K562 (cell line): ENCODE data around the gene THSD8. TPM values are rescaled to one million over a fixed set of nuclear protein-coding genes. Genes with fewer than 3 reads are reported as not detected.

ENCODE experiments used
- ATF1 ChIP-seq, 2 experiments: fragments of 450-650 bp in 1 of 2; IDR thresholded peaks; 2 replicates each; pipeline ENCODE4 v1.6.1; 2016; ENCODE audit warnings: missing compliant biosample characterization in 1 of 2, missing genetic modification characterization in 1 of 2
- BRD9 ChIP-seq: fragments of 450-650 bp; IDR thresholded peaks from 2 replicates; pipeline ENCODE4 v1.6.1; 2018; ENCODE audit warnings: low read depth; ENCODE audit not compliant: partially characterized antibody
- CSDE1 ChIP-seq, 2 experiments: fragments of 450-650 bp; IDR thresholded peaks; 2 replicates each; pipeline ENCODE4 v1.6.1; 2016; ENCODE audit warnings: mild to moderate bottlenecking in 1 of 2
- DDX20 ChIP-seq: fragments of 450-650 bp; IDR thresholded peaks from 2 replicates; pipeline ENCODE4 v1.6.1; 2016; ENCODE audit warnings: missing genetic modification characterization, low read depth, mild to moderate bottlenecking, missing compliant biosample characterization, moderate library complexity
- FOXJ2 ChIP-seq: fragments of 200-800 bp; sonication (Bioruptor generic); IDR thresholded peaks from 2 replicates; pipeline ENCODE4 v1.6.1; 2016; ENCODE audit warnings: missing genetic modification characterization, missing compliant biosample characterization
- ILF3 ChIP-seq: fragments of 450-650 bp; IDR thresholded peaks from 2 replicates; pipeline ENCODE4 v1.6.1; 2018; ENCODE audit warnings: antibody characterized with exemption, mild to moderate bottlenecking, moderate library complexity, borderline replicate concordance
- L3MBTL2 ChIP-seq: fragments of 450-650 bp; IDR thresholded peaks from 2 replicates; pipeline ENCODE4 v1.6.1; 2016; ENCODE audit warnings: mild to moderate bottlenecking, moderate library complexity
- MTF1 ChIP-seq: fragments of 250-450 bp; sonication (Bioruptor Pico); IDR thresholded peaks from 2 replicates; pipeline ENCODE4 v1.9.0; 2021; ENCODE audit warnings: moderate library complexity, mild to moderate bottlenecking, inconsistent platforms, borderline replicate concordance
- NCOA1 ChIP-seq: fragments of 450-650 bp; IDR thresholded peaks from 2 replicates; pipeline ENCODE4 v1.6.1; 2016; ENCODE audit warnings: low read depth
- NFRKB ChIP-seq: fragments of 450-650 bp; IDR thresholded peaks from 2 replicates; pipeline ENCODE4 v1.6.1; 2016; ENCODE audit warnings: low read depth
- NFYB ChIP-seq: IDR thresholded peaks from 2 replicates; pipeline ENCODE4 v1.6.1; 2011; ENCODE audit warnings: mild to moderate bottlenecking, moderate library complexity; ENCODE audit not compliant: insufficient read length; ENCODE audit errors: extremely low read depth
- NR1H2 ChIP-seq: sonication (generic); formaldehyde crosslinking; IDR thresholded peaks from 2 replicates; pipeline ENCODE4 v1.4.0; 2020; ENCODE audit warnings: mild to moderate bottlenecking, missing genetic modification reagents
- SMAD3 ChIP-seq: fragments of 450-650 bp; formaldehyde crosslinking; conservative IDR thresholded peaks from 2 replicates; pipeline ENCODE4 v1.4.0; 2020; ENCODE audit warnings: mild to moderate bottlenecking
- ZNF274 ChIP-seq: IDR thresholded peaks from 2 replicates; pipeline ENCODE4 v1.6.1; 2011; ENCODE audit warnings: low read depth, mild to moderate bottlenecking, low read length, moderate library complexity, borderline replicate concordance
- ZNF717 ChIP-seq: fragments of 250-450 bp; sonication (Bioruptor Pico); IDR thresholded peaks from 2 replicates; pipeline ENCODE4 v1.5.0; 2021
- ZZZ3 ChIP-seq: fragments of 450-650 bp; IDR thresholded peaks from 2 replicates; pipeline ENCODE4 v1.6.1; 2016; ENCODE audit warnings: antibody characterized with exemption, mild to moderate bottlenecking, moderate library complexity
- polyA plus RNA-seq, 8 experiments: library from polyadenylated mRNA; depleted of rRNA in 4 of 8; stranded (reverse) in 5 of 8; unstranded in 3 of 8; fragments of >200 nt; fragmentation: Nextera tagmentation in 2 of 8; fragmentation: Illumina TruSeq in 1 of 8; extraction: Ambion mirVana in 2 of 8; extraction: Trizol in 1 of 8; gene quantifications; 2 replicates each; pipeline versions ENCODE4 v1.2.1 to v1.2.3, GENCODE V29; 2011 to 2014; ENCODE audit warnings: inconsistent platforms in 1 of 8, missing spikeins in 1 of 8
- total RNA-seq, 7 experiments: library from RNA; depleted of rRNA in 6 of 7; stranded (reverse); fragments of >200 nt in 6 of 7; fragmentation: Illumina TruSeq in 2 of 7; extraction: Trizol in 2 of 7; gene quantifications; 2 replicates each; pipeline versions ENCODE4 v1.2.1 to v1.2.3, GENCODE V29; 2011 to 2021; ENCODE audit warnings: low replicate concordance in 1 of 7
- TF ChIP-seq, protein P1 (sequence below), 2 experiments: fragments of 250-450 bp in 1 of 2; fragments of 450-650 bp in 1 of 2; sonication (Bioruptor Pico) in 1 of 2; IDR thresholded peaks; 2 replicates each; pipeline versions ENCODE4 v1.6.1 to v1.8.0; 2016 to 2021; ENCODE audit warnings: mild to moderate bottlenecking in 2 of 2, moderate library complexity in 2 of 2, missing compliant biosample characterization in 1 of 2, missing genetic modification characterization in 1 of 2
- TF ChIP-seq, protein P2 (sequence below): fragments of 200-800 bp; sonication (Bioruptor generic); IDR thresholded peaks from 2 replicates; pipeline ENCODE4 v1.6.1; 2017; ENCODE audit warnings: missing genetic modification characterization, missing compliant biosample characterization
- TF ChIP-seq, protein P3 (sequence below): fragments of 450-650 bp; formaldehyde crosslinking; conservative IDR thresholded peaks from 2 replicates; pipeline ENCODE4 v1.4.0; 2022; ENCODE audit warnings: mild to moderate bottlenecking, missing genetic modification characterization
- TF ChIP-seq, protein P4 (sequence below): IDR thresholded peaks from 2 replicates; pipeline ENCODE4 v1.6.1; 2016; ENCODE audit warnings: missing genetic modification characterization, missing compliant biosample characterization
- TF ChIP-seq, protein P5 (sequence below): fragments of 450-650 bp; IDR thresholded peaks from 2 replicates; pipeline ENCODE4 v1.6.1; 2016; ENCODE audit warnings: borderline replicate concordance

Gene THSD8
- total and polyA plus RNA-seq, 9 of the 15 experiments (the other 6 are each of a cell fraction or from before 2014, with no cell fraction given): 8.4 to 42.4 (median 19.9) TPM; not detected in 2

DNA sequence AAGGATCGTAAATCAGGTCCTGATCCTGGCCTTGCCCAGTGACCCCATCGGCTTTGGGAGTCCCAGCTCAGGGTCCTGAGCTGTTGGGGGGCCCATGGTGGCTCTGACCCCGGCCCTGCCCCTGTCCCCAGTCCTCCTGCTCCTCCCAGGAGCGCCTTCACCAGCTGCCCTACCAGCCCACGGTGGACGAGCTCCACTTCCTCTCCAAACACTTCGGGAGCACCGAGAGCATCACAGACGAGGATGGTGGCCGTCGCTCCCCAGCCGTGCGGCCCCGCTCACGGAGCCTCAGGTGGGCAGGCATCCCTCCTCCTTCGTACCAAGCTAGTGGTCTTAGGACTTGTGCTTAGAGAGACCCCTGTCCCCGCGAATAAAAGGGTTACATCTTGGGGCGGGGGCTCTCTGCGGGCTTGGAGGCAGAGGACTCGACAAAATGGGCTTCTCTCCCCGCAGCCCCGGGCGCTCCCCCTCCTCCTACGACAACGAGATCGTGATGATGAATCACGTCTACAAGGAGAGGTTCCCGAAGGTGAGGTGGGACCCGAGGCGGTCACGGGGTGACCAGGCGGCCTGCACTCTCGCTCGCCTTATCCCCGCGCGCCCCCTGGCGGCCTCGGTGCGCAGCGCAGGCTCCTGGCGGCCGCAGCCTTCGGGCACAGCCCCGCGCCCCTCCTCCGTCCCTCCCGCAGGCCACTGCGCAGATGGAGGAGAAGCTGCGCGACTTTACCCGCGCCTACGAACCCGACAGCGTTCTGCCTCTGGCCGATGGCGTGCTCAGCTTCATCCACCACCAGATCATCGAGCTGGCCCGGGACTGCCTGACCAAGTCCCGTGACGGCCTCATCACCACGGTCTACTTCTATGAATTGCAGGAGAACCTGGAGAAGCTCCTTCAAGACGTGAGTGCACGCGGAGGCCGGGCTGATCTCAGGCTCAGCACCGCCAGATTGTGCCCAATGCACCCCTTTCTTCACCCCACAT lies 45.6 kb downstream of the THSD8 start (continued):
- no peak for TF ChIP-seq NCOA1
- TF ChIP-seq NR1H2 (CRISPR knock-in tag): no peak
- no peak for TF ChIP-seq NFYB
- no peak for TF ChIP-seq SMAD3
- TF ChIP-seq ZNF717 (CRISPR knock-in tag): no peak
- no peak for TF ChIP-seq BRD9
- TF ChIP-seq, protein P1, sequence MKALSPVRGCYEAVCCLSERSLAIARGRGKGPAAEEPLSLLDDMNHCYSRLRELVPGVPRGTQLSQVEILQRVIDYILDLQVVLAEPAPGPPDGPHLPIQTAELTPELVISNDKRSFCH (CRISPR knock-in tag; IDR thresholded peaks at IDR 0.05): no peak
- TF ChIP-seq, protein P1 (tag; IDR thresholded peaks at IDR 0.05): no peak
- TF ChIP-seq, protein P2, sequence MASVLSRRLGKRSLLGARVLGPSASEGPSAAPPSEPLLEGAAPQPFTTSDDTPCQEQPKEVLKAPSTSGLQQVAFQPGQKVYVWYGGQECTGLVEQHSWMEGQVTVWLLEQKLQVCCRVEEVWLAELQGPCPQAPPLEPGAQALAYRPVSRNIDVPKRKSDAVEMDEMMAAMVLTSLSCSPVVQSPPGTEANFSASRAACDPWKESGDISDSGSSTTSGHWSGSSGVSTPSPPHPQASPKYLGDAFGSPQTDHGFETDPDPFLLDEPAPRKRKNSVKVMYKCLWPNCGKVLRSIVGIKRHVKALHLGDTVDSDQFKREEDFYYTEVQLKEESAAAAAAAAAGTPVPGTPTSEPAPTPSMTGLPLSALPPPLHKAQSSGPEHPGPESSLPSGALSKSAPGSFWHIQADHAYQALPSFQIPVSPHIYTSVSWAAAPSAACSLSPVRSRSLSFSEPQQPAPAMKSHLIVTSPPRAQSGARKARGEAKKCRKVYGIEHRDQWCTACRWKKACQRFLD (CRISPR knock-in tag): no peak
- no peak for TF ChIP-seq DDX20 (tag)
- no peak for TF ChIP-seq CSDE1 (IDR thresholded peaks at IDR 0.05)
- TF ChIP-seq MTF1: no peak
- TF ChIP-seq, protein P3, sequence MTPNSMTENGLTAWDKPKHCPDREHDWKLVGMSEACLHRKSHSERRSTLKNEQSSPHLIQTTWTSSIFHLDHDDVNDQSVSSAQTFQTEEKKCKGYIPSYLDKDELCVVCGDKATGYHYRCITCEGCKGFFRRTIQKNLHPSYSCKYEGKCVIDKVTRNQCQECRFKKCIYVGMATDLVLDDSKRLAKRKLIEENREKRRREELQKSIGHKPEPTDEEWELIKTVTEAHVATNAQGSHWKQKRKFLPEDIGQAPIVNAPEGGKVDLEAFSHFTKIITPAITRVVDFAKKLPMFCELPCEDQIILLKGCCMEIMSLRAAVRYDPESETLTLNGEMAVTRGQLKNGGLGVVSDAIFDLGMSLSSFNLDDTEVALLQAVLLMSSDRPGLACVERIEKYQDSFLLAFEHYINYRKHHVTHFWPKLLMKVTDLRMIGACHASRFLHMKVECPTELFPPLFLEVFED (CRISPR knock-in tag): no peak
- TF ChIP-seq, protein P4, sequence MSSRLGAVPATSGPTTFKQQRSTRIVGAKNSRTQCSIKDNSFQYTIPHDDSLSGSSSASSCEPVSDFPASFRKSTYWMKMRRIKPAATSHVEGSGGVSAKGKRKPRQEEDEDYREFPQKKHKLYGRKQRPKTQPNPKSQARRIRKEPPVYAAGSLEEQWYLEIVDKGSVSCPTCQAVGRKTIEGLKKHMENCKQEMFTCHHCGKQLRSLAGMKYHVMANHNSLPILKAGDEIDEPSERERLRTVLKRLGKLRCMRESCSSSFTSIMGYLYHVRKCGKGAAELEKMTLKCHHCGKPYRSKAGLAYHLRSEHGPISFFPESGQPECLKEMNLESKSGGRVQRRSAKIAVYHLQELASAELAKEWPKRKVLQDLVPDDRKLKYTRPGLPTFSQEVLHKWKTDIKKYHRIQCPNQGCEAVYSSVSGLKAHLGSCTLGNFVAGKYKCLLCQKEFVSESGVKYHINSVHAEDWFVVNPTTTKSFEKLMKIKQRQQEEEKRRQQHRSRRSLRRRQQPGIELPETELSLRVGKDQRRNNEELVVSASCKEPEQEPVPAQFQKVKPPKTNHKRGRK (tag): no peak
- TF ChIP-seq FOXJ2: no peak
- no peak for TF ChIP-seq ATF1 (CRISPR knock-in tag; IDR thresholded peaks at IDR 0.05)
- peak; percentile 55 for TF ChIP-seq ATF1 (tag; IDR thresholded peaks at IDR 0.05)
- TF ChIP-seq ZNF274: no peak
- TF ChIP-seq, protein P5, sequence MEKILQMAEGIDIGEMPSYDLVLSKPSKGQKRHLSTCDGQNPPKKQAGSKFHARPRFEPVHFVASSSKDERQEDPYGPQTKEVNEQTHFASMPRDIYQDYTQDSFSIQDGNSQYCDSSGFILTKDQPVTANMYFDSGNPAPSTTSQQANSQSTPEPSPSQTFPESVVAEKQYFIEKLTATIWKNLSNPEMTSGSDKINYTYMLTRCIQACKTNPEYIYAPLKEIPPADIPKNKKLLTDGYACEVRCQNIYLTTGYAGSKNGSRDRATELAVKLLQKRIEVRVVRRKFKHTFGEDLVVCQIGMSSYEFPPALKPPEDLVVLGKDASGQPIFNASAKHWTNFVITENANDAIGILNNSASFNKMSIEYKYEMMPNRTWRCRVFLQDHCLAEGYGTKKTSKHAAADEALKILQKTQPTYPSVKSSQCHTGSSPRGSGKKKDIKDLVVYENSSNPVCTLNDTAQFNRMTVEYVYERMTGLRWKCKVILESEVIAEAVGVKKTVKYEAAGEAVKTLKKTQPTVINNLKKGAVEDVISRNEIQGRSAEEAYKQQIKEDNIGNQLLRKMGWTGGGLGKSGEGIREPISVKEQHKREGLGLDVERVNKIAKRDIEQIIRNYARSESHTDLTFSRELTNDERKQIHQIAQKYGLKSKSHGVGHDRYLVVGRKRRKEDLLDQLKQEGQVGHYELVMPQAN: no peak
- TF ChIP-seq ZZZ3: no peak
- peak; percentile 68; the same call in 1 of the 2 replicates for TF ChIP-seq L3MBTL2
- TF ChIP-seq NFRKB: no peak
- TF ChIP-seq ILF3: no peak
